ENCODE results near the gene HSPA5.

The HSPA5 gene

GRCh38 chr9:125261501-125262293 is 20.6 kb upstream of the HSPA5 start, which contains the start of gene GAPVD1 (continued):
- TF ChIP-seq HOXC10 (CRISPR knock-in tag; IDR thresholded peaks at IDR 0.05) (0 out of 2 replicates have a peak, but pooled peaks have one; percentile 63), ZNF132 (tag by site-specific recombination; IDR thresholded peaks at IDR 0.05; ENCODE audit: borderline replicate concordance) (no peak), ZNF707 (tag by site-specific recombination; IDR thresholded peaks at IDR 0.05) (no peak), ZFP69B (tag by site-specific recombination; IDR thresholded peaks at IDR 0.05) (no peak), MYNN (tag by site-specific recombination; IDR thresholded peaks at IDR 0.05; ENCODE audit: borderline replicate concordance) (no peak), MZF1 (tag by site-specific recombination; IDR thresholded peaks at IDR 0.05; ENCODE audit: borderline replicate concordance) (no peak), ZNF530 (tag by site-specific recombination; IDR thresholded peaks at IDR 0.05; ENCODE audit: low read depth) (no peak), YY1 (tag by site-specific recombination; IDR thresholded peaks at IDR 0.05) (0 out of 2 replicates have a peak, but pooled peaks have one; percentile 41), ZBTB20 (tag by site-specific recombination; IDR thresholded peaks at IDR 0.05) (peak; percentile 56; the same call in 1 of the 2 replicates), KLF7 (tag by site-specific recombination; IDR thresholded peaks at IDR 0.05; ENCODE audit: borderline replicate concordance) (no peak), GFI1B (tag by site-specific recombination; IDR thresholded peaks at IDR 0.05) (no peak), ZNF768 (tag by site-specific recombination; IDR thresholded peaks at IDR 0.05) (no peak), ZNF571 (tag by site-specific recombination; IDR thresholded peaks at IDR 0.05) (no peak), ZBTB7A (tag by site-specific recombination; IDR thresholded peaks at IDR 0.05; ENCODE audit: low read depth) (no peak), KLF10 (tag by site-specific recombination; IDR thresholded peaks at IDR 0.05) (no peak), SCRT1 (tag by site-specific recombination; IDR thresholded peaks at IDR 0.05; ENCODE audit: borderline replicate concordance) (0 out of 2 replicates have a peak, but pooled peaks have one; percentile 11), ZBTB49 (tag by site-specific recombination; IDR thresholded peaks at IDR 0.05; ENCODE audit: low read depth) (no peak), ZNF221 (tag by site-specific recombination; IDR thresholded peaks at IDR 0.05; ENCODE audit: borderline replicate concordance) (no peak), ZNF175 (tag by site-specific recombination; IDR thresholded peaks at IDR 0.05) (no peak), KLF9 (tag by site-specific recombination; IDR thresholded peaks at IDR 0.05; ENCODE audit: low read depth) (no peak), ZSCAN18 (tag by site-specific recombination; IDR thresholded peaks at IDR 0.05) (no peak), TCF7L2 (IDR thresholded peaks at IDR 0.05; ENCODE audit: borderline replicate concordance, low read depth, low read length) (no peak), CTCF (tag by site-specific recombination; IDR thresholded peaks at IDR 0.05) (peak; percentile 72)
- TF ChIP-seq, protein P1, sequence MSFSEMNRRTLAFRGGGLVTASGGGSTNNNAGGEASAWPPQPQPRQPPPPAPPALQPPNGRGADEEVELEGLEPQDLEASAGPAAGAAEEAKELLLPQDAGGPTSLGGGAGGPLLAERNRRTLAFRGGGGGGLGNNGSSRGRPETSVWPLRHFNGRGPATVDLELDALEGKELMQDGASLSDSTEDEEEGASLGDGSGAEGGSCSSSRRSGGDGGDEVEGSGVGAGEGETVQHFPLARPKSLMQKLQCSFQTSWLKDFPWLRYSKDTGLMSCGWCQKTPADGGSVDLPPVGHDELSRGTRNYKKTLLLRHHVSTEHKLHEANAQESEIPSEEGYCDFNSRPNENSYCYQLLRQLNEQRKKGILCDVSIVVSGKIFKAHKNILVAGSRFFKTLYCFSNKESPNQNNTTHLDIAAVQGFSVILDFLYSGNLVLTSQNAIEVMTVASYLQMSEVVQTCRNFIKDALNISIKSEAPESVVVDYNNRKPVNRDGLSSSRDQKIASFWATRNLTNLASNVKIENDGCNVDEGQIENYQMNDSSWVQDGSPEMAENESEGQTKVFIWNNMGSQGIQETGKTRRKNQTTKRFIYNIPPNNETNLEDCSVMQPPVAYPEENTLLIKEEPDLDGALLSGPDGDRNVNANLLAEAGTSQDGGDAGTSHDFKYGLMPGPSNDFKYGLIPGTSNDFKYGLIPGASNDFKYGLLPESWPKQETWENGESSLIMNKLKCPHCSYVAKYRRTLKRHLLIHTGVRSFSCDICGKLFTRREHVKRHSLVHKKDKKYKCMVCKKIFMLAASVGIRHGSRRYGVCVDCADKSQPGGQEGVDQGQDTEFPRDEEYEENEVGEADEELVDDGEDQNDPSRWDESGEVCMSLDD (tag by site-specific recombination; IDR thresholded peaks at IDR 0.05): 0 out of 2 replicates have a peak, but pooled peaks have one; percentile 28
- TF ChIP-seq, protein P2, sequence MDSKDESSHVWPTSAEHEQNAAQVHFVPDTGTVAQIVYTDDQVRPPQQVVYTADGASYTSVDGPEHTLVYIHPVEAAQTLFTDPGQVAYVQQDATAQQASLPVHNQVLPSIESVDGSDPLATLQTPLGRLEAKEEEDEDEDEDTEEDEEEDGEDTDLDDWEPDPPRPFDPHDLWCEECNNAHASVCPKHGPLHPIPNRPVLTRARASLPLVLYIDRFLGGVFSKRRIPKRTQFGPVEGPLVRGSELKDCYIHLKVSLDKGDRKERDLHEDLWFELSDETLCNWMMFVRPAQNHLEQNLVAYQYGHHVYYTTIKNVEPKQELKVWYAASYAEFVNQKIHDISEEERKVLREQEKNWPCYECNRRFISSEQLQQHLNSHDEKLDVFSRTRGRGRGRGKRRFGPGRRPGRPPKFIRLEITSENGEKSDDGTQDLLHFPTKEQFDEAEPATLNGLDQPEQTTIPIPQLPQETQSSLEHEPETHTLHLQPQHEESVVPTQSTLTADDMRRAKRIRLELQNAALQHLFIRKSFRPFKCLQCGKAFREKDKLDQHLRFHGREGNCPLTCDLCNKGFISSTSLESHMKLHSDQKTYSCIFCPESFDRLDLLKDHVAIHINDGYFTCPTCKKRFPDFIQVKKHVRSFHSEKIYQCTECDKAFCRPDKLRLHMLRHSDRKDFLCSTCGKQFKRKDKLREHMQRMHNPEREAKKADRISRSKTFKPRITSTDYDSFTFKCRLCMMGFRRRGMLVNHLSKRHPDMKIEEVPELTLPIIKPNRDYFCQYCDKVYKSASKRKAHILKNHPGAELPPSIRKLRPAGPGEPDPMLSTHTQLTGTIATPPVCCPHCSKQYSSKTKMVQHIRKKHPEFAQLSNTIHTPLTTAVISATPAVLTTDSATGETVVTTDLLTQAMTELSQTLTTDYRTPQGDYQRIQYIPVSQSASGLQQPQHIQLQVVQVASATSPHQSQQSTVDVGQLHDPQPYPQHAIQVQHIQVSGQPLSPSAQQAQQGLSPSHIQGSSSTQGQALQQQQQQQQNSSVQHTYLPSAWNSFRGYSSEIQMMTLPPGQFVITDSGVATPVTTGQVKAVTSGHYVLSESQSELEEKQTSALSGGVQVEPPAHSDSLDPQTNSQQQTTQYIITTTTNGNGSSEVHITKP (tag by site-specific recombination; IDR thresholded peaks at IDR 0.05): no peak; the same call in 1 of the 2 replicates

Measured in HEK293 (cell line).